CD4-positive, alpha-beta T cell treated with Interleukin-17A for 4 hours (primary cell): Measurements from ENCODE around the gene CPE.
"Not testable (repeated sequence)": the region's sequence is repeated elsewhere in the genome, so short reads cannot be mapped to it uniquely, and the experiment has no call there.

ENCODE experiments used
- DNase-seq: peaks from one replicate; pipeline ENCODE4 v3.0.0-alpha.2; 2020; ENCODE audit warnings: mixed read lengths

Gene CPE

GRCh38 chr4:165410214-165410613, 31.4 kb downstream of the CPE start:
- DNase-seq = no peak

- DNase-seq = no peak
Observed at GRCh38 chr4:165415910-165416309, 37.1 kb downstream of the CPE start.

- DNase-seq = no peak
Observed at GRCh38 chr4:165418073-165418472, 39.3 kb downstream of the CPE start.

- no peak for DNase-seq
Observed at GRCh38 chr4:165425629-165426028, 46.8 kb downstream of the CPE start.

GRCh38 chr4:165426331-165426730, 47.5 kb downstream of the CPE start:
- no peak for DNase-seq

- DNase-seq = no peak
Observed at GRCh38 chr4:165426823-165427222, 48.0 kb downstream of the CPE start.

- DNase-seq = no peak
Observed at GRCh38 chr4:165428957-165429356, 50.1 kb downstream of the CPE start.

GRCh38 chr4:165433529-165433928, 54.7 kb downstream of the CPE start:
- DNase-seq = no peak

- DNase-seq = no peak
Observed at GRCh38 chr4:165437691-165438090, 58.9 kb downstream of the CPE start.

GRCh38 chr4:165439344-165439743, 60.5 kb downstream of the CPE start:
- no peak for DNase-seq

- DNase-seq = no peak
Observed at GRCh38 chr4:165439981-165440380, 61.2 kb downstream of the CPE start.

- DNase-seq = no peak
Observed at GRCh38 chr4:165440415-165441158, 61.8 kb downstream of the CPE start.

- no peak for DNase-seq
Observed at GRCh38 chr4:165443276-165443675, 64.5 kb downstream of the CPE start.

GRCh38 chr4:165448700-165449099, 69.9 kb downstream of the CPE start:
- no peak for DNase-seq

GRCh38 chr4:165449333-165449732, 70.5 kb downstream of the CPE start:
- DNase-seq = no peak

GRCh38 chr4:165450871-165451270, 72.1 kb downstream of the CPE start:
- DNase-seq = no peak

GRCh38 chr4:165453140-165453539, 74.3 kb downstream of the CPE start:
- not testable (repeated sequence) for DNase-seq

- no peak for DNase-seq
Observed at GRCh38 chr4:165454426-165454825, 75.6 kb downstream of the CPE start.

GRCh38 chr4:165457793-165458192, 79.0 kb downstream of the CPE start:
- DNase-seq = no peak

- DNase-seq = no peak
Observed at GRCh38 chr4:165458471-165458870, 79.7 kb downstream of the CPE start.

GRCh38 chr4:165461159-165461821, 82.5 kb downstream of the CPE start:
- DNase-seq = no peak

GRCh38 chr4:165462009-165462408, 83.2 kb downstream of the CPE start:
- DNase-seq = no peak

- DNase-seq = no peak
Observed at GRCh38 chr4:165464376-165464775, 85.6 kb downstream of the CPE start.

GRCh38 chr4:165464813-165465381, 86.1 kb downstream of the CPE start:
- peak; percentile 32 for DNase-seq
